ENCODE data around the gene LY6G6C. TPM values are rescaled to one million over a fixed set of nuclear protein-coding genes. Genes with fewer than 3 reads are reported as not detected.

LY6G6C gene
- total RNA-seq, 4 donors from 2014 or later = 80.0 to 376 (median 338) TPM

DNA sequence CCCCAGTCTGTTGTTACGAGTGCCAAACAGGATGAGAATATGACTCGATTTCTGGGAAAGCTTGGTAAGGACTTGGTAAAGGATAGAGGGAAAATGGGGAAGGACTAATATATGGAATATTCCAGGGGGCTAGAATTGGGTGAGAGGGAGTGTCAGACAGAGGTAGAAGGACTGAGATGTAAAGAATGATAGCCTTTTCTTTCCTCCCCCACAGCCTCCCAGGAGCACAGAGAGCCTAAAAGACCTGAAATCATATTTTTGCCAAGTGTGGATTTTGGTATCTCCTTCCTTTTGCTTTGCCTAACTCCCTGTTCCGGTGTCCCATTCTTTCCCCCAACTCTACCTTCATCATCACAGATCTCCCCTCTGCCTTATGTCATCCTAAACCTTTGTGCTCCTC lies 21.3 kb upstream of the LY6G6C start:
- no peak for TF ChIP-seq POLR2A (IDR thresholded peaks at IDR 0.05)
- TF ChIP-seq EP300 (IDR thresholded peaks at IDR 0.05) = no peak
- TF ChIP-seq, protein P1, sequence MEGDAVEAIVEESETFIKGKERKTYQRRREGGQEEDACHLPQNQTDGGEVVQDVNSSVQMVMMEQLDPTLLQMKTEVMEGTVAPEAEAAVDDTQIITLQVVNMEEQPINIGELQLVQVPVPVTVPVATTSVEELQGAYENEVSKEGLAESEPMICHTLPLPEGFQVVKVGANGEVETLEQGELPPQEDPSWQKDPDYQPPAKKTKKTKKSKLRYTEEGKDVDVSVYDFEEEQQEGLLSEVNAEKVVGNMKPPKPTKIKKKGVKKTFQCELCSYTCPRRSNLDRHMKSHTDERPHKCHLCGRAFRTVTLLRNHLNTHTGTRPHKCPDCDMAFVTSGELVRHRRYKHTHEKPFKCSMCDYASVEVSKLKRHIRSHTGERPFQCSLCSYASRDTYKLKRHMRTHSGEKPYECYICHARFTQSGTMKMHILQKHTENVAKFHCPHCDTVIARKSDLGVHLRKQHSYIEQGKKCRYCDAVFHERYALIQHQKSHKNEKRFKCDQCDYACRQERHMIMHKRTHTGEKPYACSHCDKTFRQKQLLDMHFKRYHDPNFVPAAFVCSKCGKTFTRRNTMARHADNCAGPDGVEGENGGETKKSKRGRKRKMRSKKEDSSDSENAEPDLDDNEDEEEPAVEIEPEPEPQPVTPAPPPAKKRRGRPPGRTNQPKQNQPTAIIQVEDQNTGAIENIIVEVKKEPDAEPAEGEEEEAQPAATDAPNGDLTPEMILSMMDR (IDR thresholded peaks at IDR 0.05) = no peak
- no peak for TF ChIP-seq POLR2AphosphoS5 (IDR thresholded peaks at IDR 0.05)
- DNase-seq (ENCODE audit: low spot score in 2 of 2) = no peak
- H3K9me3 ChIP-seq = no peaks in the 10 kb centered on the region
- H3K27me3 ChIP-seq = no peaks in the 10 kb centered on the region
- WGBS = 84% methylated on average over 3 of the region's 3 CpGs
- H3K36me3 ChIP-seq = peaks cover 15% of the 10 kb centered on the region
- no peak overlapping the region for H3K27ac ChIP-seq
- no peak overlapping the region for H3K4me3 ChIP-seq
- H3K4me1 ChIP-seq = peaks cover 26% of the 10 kb centered on the region

DNA sequence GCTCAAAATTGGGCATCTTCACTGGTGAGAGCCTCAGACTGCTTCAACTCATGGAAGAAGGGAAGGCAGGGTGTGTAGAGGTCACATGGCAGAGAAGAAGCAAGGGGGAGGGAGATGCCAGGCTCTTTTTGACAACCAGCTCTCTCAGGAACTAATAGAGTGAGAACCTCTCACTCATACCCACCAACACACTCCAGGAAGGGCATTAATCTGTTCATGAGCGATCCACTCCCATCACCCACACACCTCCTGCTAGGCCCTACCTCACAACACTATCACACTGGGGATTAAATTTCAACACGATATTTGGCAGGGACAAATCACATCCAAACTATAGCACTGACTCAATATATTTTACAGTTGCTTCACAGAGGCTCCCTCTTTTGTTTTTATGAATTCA lies 20.3 kb upstream of the LY6G6C start:
- no peaks in the 10 kb centered on the region for H3K9me3 ChIP-seq
- no peak overlapping the region for H3K4me3 ChIP-seq
- H3K36me3 ChIP-seq = peaks cover 10% of the 10 kb centered on the region
- no peaks in the 10 kb centered on the region for H3K27me3 ChIP-seq
- peaks cover 37% of the 10 kb centered on the region for H3K4me1 ChIP-seq
- WGBS = 86% methylated on average over 2 of the region's 2 CpGs
- TF ChIP-seq EP300 (IDR thresholded peaks at IDR 0.05) (no peak), POLR2A (IDR thresholded peaks at IDR 0.05) (no peak), POLR2AphosphoS5 (IDR thresholded peaks at IDR 0.05) (no peak)
- TF ChIP-seq, protein P1 (IDR thresholded peaks at IDR 0.05) = no peak
- no peak overlapping the region for H3K27ac ChIP-seq
- no peak for DNase-seq (ENCODE audit: low spot score in 2 of 2)

DNA sequence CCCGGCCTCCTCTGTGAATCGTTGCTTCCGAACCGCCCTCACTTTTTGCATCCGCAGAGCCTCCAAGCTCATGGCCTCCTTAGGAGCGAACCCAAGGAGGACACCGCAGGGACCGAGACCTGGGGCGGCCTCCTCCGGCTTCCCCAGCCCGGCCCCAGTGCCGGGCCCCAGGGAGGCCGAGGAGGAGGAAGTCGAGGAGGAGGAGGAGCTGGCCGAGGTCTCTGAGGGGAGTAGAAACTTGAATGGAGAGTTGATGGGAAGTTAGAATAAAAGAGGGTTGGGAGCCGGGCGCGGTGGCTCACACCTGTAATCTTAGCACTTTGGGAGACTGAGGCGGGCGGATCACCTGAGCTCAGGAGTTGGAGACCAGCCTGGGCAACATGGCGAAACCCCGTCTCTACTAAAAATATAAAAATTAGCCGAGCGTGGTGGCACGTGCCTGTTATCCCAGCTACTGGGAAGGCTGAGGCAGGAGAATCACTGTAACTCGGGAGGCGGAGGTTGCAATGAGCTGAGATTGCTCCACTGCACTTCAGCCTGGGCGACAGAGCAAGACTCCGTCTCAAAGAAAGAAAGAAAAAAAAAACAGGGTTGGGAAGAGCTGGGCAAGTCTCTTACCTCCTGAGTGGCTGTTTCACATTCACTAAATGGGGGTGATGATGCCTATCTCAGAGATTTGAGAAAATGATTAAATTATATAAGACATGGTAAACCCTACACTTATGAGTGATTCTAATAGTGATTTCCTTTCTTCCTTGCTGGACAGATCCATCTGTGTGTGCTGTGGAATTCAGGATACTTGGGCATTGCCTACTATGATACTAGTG lies 19.1 kb upstream of the LY6G6C start:
- Histone ChIP-seq H3K4me3 (peak overlapping the region; percentile 79), H3K36me3 (peaks cover 7% of the 10 kb centered on the region), H3K9me3 (no peaks in the 10 kb centered on the region), H3K4me1 (peaks cover 40% of the 10 kb centered on the region), H3K27ac (peak overlapping the region; percentile 66), H3K27me3 (no peaks in the 10 kb centered on the region)
- no peak for TF ChIP-seq EP300 (IDR thresholded peaks at IDR 0.05)
- TF ChIP-seq POLR2AphosphoS5 (IDR thresholded peaks at IDR 0.05) = no peak
- no peak for TF ChIP-seq POLR2A (IDR thresholded peaks at IDR 0.05)
- TF ChIP-seq, protein P1 (IDR thresholded peaks at IDR 0.05) = no peak
- WGBS = 10% methylated on average over 29 of the region's 29 CpGs
- no peak for DNase-seq (ENCODE audit: low spot score in 2 of 2)

DNA sequence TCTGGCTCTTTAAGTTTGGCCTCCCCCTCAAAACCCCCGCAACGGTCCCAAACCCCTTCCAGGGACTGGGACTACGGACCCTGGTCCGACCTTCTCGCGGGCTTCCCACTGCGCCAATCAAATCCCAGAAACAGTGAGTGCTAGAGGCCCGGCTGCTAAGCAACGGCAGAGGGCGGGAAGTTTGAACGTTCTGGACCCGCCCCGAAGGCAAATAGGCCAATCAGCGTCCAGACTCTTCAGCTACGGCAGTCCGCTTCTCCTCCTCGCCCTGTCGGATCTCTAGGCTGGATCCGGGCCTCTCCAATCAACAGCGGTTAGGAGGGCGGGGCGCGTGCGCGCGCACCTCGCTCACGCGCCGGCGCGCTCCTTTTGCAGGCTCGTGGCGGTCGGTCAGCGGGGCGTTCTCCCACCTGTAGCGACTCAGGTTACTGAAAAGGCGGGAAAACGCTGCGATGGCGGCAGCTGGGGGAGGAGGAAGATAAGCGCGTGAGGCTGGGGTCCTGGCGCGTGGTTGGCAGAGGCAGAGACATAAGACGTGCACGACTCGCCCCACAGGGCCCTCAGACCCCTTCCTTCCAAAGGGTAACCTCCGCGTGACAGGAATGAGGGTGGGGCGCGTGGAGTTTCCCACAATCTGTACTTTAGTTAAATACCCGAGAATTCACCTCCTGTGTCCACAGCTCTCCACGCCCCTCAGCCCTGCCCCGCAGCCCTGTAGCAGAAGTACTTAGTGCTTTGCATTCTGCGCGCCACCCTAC lies 18.3 kb upstream of the LY6G6C start, which contains the start of gene MSH5:
Gene MSH5, plus strand, starts transcription at position 367 of the 758 bp plus-strand sequence. CDS start 462 bp downstream, outside the sequence.
- WGBS = under 1% methylated on average over 34 of the region's 58 CpGs
- H3K27ac ChIP-seq = peak within 1 kb of the TSS; percentile 89

More for the DNA sequence above, 18.3 kb upstream of the LY6G6C start, which contains the start of gene MSH5:
- peak within 1 kb of the TSS; percentile 79 for H3K4me3 ChIP-seq
- H3K36me3 ChIP-seq = peaks cover 7% of the 10 kb centered on the region
- TF ChIP-seq, protein P1 (IDR thresholded peaks at IDR 0.05) = no peak
- TF ChIP-seq POLR2AphosphoS5 (IDR thresholded peaks at IDR 0.05) = peak in 1 of 3 donors; percentile 12
- no peaks in the 10 kb centered on the region for H3K9me3 ChIP-seq
- no peaks in the 10 kb centered on the region for H3K27me3 ChIP-seq
- H3K4me1 ChIP-seq = peaks cover 47% of the 10 kb centered on the region
- peak; percentile 99 for DNase-seq (ENCODE audit: low spot score in 2 of 2)
